T47D (cell line): ENCODE data around the gene TNS1.

Source experiments
- DNase-seq, 2 experiments: peaks; one replicate each; pipeline versions ENCODE4 v3.0.0 to v3.0.0-alpha.2; 2011 to 2012; ENCODE audit warnings: low read depth in 1 of 2, low spot score in 1 of 2
- JUND ChIP-seq: IDR thresholded peaks from 2 replicates; pipeline ENCODE4 v1.6.1; 2012; ENCODE audit warnings: low read depth
- in situ Hi-C: cut with HindIII; loops from 2 replicates; pipeline ENCODE4 v1.10.0; 2016; ENCODE audit warnings: low sequenced_read_pairs, low pct_unique_long_range_greater_than_20kb

Gene TNS1

DNA sequence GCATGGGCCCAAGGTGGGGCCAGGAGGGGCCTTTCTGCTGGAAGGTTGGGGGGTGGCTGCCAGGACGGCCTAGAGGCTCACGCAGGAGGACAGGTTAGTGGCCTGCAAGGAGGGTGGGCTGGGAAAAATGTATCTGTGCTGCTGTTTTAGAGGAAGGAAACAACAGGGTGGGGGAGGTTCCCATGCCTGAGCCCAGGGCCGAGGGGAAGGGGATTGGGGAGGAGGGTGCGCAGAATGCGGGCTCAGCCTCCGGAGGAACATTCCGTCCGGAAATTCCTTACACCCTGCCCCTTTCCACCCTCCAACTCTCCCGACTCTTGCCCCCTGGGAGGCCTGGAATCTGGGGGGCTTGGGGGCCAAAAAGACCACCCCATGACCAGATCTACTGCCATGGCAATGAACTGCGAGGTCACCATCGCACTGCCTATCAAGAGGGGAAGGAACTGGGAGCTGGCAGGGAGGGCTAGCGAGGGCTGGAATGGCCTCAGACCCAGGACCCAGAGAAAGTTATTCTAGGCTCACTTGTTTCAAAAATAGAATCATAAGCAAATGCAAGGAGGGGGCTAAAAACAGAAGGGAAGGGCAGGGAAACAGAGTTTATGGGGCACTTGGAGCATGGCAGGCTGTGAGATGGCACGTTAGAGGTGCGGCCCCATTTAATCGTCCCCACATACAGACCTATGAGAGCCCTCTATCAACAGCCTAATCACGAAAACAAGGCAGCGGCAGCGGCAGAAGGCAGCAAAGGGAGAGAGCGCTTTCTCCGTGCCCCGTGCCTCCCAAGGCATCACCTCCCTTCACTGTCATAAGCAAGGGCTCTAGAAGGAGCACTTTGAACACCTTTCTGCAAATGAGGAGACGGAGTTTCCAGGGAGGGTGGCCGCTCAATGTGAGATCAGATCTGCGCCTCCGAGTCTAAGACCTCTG lies 90.4 kb downstream of the TNS1 start:
- no peak for DNase-seq
- in situ Hi-C loops = no loop called here
- no peak for TF ChIP-seq JUND

DNA sequence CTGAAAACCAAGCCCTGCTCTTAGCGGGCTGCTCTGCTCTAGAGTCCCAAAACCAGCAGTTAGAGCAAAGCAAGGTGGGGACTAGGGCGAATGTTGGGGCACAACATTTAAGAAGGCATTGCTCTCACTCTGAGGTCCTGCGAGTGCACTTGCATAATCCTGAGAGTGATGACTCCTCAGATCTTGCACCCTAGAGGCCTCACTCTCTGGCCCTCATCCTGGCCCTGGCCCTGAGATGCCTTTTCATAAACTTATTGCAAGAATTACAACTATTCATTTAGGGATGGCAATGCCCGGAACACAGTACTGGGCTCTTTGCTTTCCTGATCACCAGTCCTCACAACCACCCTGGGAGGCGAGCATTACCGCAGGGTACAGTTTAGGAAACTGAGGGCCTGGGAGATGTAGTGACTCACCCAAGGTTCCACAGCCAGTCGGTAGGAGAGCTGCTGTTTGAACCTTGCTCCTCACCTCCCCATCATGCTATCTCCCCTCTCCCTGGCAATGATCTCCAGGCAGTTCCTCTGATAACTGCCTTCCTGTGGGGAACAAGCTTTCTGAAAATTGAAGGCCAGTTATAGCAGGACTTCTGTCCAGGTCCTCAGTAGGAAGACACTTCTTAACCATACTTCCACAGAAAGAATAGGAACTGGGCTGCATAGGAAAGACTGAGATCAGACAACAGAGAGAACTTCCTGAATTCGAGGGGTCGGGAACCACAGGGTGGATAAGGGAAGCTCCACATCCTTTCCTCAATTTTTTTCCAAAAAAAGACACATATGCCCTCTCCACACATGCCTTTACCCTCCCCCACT lies 91.3 kb downstream of the TNS1 start:
- in situ Hi-C loops = no loop called here
- no peak for DNase-seq
- no peak for TF ChIP-seq JUND

DNA sequence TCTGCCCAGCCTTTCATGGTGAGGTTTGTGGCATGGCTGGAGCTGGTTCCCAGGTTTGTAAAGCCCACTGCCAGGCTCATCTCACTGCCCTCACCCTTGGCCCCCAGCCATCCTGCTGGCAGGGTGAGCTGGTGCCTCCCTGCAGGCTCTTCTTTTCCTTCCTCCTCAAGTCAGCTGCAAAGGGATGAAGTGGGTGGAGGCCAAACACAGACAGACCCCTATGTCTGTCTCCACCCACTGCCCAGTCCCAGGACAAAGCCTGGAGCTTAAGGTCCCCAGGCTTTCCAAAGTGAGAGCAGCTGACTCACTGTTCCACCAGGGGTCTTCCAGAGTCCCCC lies 92.0 kb downstream of the TNS1 start:
- TF ChIP-seq JUND = no peak
- in situ Hi-C loops = no loop called here

DNA sequence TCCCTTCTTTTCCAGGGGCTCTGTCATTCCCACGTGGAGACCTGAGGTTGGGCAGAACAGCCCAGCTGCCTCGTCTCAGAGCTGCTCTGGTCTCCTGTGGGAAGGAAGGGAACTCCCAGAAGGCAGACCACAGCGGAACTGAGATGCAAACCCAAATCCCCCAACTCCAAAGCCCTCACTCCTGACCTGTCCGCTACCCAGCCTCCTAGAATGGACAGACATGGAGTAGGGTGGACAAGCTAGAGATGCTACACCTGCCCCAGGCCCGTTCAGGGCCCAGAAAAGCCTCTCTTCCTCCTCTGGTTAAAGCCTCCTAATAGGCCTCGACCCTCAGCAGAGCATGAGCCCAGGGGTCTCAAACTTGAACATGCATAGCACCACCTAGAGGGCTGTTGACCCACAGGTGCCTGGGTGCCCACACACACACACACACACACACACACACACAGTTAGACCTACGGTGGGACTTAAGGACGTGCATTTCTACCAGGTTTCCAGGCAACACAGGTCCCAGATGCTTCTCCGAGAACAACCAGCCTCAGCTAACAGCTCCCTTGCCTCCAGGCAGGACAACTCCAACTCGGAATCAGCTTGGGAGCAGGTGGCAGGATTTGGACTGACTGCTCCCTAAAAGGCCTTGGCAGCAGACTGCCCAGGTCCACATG lies 93.5 kb downstream of the TNS1 start:
- in situ Hi-C loops = no loop called here
- TF ChIP-seq JUND = no peak
- DNase-seq = no peak

More for the DNA sequence above, 92.0 kb downstream of the TNS1 start:
- no peak for DNase-seq

DNA sequence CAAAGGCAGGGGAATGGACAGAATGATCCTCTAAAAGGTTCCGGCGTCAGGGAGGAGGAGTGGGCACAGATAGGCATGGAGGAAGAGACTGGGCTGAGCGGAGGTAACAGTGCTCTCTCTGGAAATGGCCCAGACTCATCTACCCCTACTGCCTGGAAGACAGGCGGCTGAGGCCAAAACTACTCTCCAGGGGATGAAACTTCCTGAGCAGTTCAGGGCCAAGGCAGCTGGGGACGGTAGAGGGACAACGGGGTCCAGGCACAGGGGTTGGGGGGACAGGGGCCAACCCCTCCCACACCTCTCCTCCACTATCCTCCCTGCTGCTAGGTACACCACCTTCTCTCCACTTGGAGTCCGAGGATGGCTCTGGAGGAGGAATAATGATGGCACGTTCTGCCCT lies 94.3 kb downstream of the TNS1 start:
- no peak for DNase-seq
- TF ChIP-seq JUND = no peak
- in situ Hi-C loops = no loop called here

DNA sequence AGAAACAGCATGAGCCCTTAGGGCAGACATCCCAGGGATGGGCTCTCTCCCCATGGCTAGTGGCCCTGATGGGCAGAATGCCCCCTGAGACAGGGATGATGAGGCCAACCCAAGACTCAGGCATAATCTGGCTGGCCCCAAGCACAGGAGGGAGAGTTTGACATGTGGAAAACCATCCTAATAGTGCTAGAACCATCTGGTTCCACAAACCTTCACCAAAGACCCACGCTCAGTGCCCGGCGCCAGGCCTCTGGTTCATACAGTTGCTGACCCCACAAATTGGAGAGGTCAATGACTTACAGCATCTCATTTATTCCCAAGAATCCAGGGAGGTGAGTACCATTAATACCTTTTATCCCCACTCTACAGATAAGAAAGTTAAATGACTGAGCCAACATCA lies 95.5 kb downstream of the TNS1 start:
- in situ Hi-C loops = no loop called here
- no peak for DNase-seq
- TF ChIP-seq JUND = no peak

DNA sequence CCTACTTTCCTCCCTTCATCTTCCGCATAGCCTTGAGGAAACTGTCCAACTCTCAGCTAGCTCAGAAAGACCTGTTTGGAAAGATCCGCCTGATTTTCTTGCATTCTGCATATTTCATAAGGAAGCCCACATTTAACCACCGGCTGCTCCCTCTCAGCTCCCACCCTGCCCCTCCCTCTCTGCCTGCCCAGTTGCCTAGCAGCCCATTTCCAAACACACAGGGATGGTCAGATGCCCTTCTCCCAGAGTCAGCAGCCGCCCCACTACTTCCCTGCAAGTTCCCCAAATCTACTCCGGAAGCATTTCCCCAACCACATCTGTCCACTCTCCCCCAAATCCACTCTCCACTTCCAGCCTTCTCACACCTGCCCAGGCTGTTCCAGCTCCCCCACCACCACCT lies 96.0 kb downstream of the TNS1 start:
- DNase-seq = no peak
- TF ChIP-seq JUND = no peak
- in situ Hi-C loops = no loop called here

DNA sequence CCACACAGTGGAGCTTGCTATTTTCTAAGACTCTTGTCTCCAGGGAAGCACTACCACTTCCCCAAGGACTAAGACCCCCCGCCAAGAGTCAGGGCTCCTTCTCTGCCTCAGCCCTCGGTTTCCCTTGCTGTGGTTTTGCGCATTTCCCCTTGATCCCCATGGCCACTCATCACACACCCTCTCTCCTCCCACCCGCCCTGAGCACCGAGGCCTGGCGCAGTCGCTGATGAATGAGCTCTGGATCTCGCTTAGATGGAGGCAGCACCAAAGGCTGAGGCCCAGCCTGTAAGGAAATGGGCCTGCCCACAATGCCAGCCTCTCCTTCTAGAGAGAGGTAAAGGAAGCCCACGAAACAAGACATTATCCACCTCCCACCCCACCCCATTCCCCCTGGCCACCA lies 96.9 kb downstream of the TNS1 start:
- in situ Hi-C loops = no loop called here
- TF ChIP-seq JUND = no peak
- DNase-seq = no peak

DNA sequence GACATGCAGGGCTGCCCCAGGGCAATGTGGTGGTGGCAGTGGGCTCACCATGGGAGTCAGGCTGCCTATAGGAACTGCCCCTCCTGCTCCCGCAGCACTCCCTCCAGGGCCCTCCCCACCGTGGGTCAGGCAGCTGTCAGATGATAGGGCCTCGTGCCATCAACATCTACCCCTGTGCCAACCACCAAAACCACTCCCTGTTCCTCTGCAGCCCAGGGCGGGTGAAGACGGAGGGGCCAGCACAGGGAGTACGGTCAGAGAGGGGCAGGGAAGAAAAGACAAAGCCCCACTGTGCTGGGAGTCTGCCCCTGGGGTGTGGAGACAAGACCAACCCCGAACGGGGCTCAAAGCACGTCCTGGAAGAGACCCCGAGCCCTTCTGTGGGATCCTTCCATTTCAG lies 97.4 kb downstream of the TNS1 start:
- in situ Hi-C loops = no loop called here
- no peak for DNase-seq
- no peak for TF ChIP-seq JUND

DNA sequence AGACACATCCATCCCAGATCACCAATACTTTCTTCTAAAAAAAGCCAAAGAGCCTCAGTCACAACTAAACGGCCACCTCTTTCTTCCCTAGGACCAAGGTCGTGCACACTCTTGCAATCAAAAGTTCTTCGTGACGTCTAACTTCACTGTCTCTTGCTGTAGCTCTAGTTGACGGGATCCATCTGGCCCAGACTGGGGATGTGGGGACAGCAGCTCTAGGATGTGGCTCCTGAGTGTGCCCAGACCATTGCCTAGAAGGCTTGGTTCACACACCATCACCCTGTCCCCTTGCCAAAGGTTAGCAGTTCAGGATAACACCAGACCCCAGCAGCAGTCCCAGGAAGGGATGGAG lies 98.2 kb downstream of the TNS1 start:
- in situ Hi-C loops = no loop called here
- no peak for TF ChIP-seq JUND
- no peak for DNase-seq

DNA sequence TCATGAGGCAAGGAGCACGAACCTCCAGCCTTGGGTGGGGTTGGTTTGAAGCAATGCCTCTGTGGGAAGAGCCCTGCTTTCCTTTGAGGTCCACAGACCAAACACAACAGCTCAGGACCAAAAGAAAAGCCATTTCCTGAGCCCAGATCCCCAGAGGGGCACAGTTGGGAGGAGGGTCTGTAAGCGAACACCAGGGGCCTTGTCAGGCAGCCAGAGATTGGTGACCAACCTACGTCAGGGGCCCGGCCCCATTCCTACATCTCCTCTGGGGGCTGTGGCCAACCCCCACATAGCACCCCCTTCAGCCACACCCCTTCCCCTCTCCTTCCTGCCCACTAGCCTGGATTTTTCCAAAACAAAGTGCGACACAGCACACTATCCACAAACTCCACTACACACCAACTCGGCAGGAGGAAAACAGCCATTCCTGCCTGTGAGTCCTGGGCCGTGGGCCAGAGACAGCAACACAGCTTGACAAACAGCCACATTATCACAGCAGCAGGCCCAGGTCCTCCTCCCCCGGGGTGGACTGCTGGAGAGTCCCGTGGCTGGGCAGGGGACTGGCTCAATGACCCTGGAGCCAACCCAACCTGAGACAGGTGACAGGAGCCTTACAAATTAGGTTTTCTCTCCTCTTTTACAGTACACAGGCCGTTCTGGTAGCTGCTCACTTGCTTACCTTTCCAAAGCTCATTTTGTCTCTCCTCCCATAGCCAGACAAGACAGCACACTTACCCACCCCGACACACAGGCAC lies 98.8 kb downstream of the TNS1 start:
- in situ Hi-C loops = no loop called here
- no peak for DNase-seq
- TF ChIP-seq JUND = no peak

DNA sequence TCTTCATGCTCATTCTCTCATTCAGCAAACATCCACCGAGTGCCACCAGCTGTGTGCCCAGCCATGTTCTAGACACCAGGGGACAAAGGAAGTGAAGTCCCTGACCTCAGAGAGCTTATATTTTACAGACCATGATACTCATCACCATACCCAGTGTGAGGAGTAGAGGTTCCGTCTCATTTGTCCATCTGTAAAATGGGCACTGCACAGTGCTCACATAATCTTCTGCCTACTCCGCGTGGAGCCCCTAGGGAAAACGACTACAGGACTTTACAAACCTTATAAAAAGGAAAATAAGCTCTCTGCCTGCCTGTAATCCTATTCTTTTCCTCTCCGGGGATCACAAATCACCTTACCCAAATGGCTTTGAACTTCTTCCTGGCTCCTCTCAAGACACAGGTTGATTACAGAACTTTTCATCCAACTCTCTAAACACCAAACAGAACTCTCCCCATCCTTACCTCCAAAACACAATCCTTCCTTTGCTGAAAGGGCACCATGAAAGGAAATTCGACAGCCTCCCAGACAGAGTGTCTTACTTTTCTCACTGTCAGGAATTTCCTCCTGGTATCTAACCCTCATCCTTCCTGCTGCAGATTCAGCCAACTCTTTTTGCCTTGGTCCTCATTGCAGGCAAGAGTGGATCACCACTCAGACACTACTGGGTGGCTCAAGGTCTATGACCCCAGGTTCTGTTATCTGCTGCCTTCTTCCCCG lies 99.5 kb downstream of the TNS1 start:
- TF ChIP-seq JUND = no peak
- in situ Hi-C loops = no loop called here
- DNase-seq = no peak
